A673 (cell line): ENCODE results near the gene OR51A2. TPM values are rescaled to one million over a fixed set of nuclear protein-coding genes. Genes with fewer than 3 reads are reported as not detected.

ENCODE experiments used
- BruUV-seq: library from RNA; stranded (reverse); fragments of 400-500 nt; replicated peaks from 2 replicates; lab custom pipeline; 2021; lab: Mats Ljungman, UMichigan
- CTCF ChIA-PET: fragments of 300-600 bp; sonication (Branson Sonifier 250); formaldehyde crosslinking; loops from one replicate; lab custom pipeline; 2022; ENCODE audit warnings: antibody characterized with exemption; lab: Charles Lee
- POLR2A ChIA-PET: fragments of 300-600 bp; sonication (Branson Sonifier 250); formaldehyde crosslinking; loops from one replicate; lab custom pipeline; 2022; ENCODE audit warnings: antibody characterized with exemption; ENCODE audit not compliant: low non-redundant PET; lab: Charles Lee
- DNase-seq: peaks from one replicate; pipeline ENCODE4 v3.0.0-alpha.2; 2015; ENCODE audit warnings: low spot score
- H3K27ac ChIP-seq: fragments of 200-600 bp; sonication (generic); 2 replicates; pipeline ENCODE4 v1.5.1; 2016; ENCODE audit warnings: mixed run types, low read depth, mild to moderate bottlenecking, mixed read lengths, antibody characterized with exemption, low read length; ENCODE audit not compliant: poor library complexity, severe bottlenecking
- H3K27me3 ChIP-seq: fragments of 200-600 bp; sonication (generic); replicated peaks from 2 replicates; pipeline ENCODE4 v1.6.1; 2017; ENCODE audit warnings: mixed run types, low read depth, mild to moderate bottlenecking, mixed read lengths, antibody characterized with exemption, low read length; ENCODE audit not compliant: insufficient read depth, poor library complexity
- H3K36me3 ChIP-seq: fragments of 200-600 bp; sonication (generic); 2 replicates; pipeline ENCODE4 v1.6.1; 2016; ENCODE audit warnings: mixed run types, mild to moderate bottlenecking, mixed read lengths, antibody characterized with exemption, low read length; ENCODE audit not compliant: insufficient read depth, poor library complexity, severe bottlenecking
- H3K4me1 ChIP-seq: fragments of 200-600 bp; sonication (generic); 2 replicates; pipeline ENCODE4 v1.6.1; 2017; ENCODE audit warnings: mixed run types, mild to moderate bottlenecking, mixed read lengths, antibody characterized with exemption, low read length; ENCODE audit not compliant: insufficient read depth, poor library complexity, severe bottlenecking
- H3K4me3 ChIP-seq: fragments of 200-600 bp; sonication (generic); 2 replicates; pipeline ENCODE4 v1.5.1; 2016; ENCODE audit warnings: low read depth, mixed run types, mild to moderate bottlenecking, mixed read lengths, low read length; ENCODE audit not compliant: poor library complexity, severe bottlenecking
- H3K9me3 ChIP-seq: fragments of 200-600 bp; sonication (generic); 2 replicates; pipeline ENCODE4 v1.6.1; 2016; ENCODE audit warnings: mixed run types, low read depth, mild to moderate bottlenecking, mixed read lengths, antibody characterized with exemption, low read length; ENCODE audit not compliant: poor library complexity, severe bottlenecking
- EZH2 ChIP-seq: fragments of 200-600 bp; sonication (generic); IDR thresholded peaks from 2 replicates; pipeline ENCODE4 v1.6.1; 2017; ENCODE audit warnings: borderline replicate concordance, low read depth, mild to moderate bottlenecking, mixed read lengths, antibody characterized with exemption, low read length; ENCODE audit not compliant: poor library complexity, severe bottlenecking
- intact Hi-C: fragments of 100-400 bp; cut with micrococcal nuclease; formaldehyde crosslinking; loops from one replicate; pipeline ENCODE4 v1.10.0; 2022; ENCODE audit not compliant: unreplicated experiment
- total RNA-seq: library from RNA; stranded (reverse); gene quantifications from 2 replicates; pipeline ENCODE4 v1.2.3, GENCODE V29; 2021
- TF ChIP-seq, protein P1 (sequence below): fragments of 300-800, 200-600 bp; sonication (generic); conservative IDR thresholded peaks from 2 replicates; pipeline ENCODE4 v1.5.1; 2017; ENCODE audit warnings: low read depth, mild to moderate bottlenecking, antibody characterized with exemption, low read length, moderate library complexity, mixed read lengths

The OR51A2 gene
- total RNA-seq, 1 experiment from 2014 or later = not detected

DNA sequence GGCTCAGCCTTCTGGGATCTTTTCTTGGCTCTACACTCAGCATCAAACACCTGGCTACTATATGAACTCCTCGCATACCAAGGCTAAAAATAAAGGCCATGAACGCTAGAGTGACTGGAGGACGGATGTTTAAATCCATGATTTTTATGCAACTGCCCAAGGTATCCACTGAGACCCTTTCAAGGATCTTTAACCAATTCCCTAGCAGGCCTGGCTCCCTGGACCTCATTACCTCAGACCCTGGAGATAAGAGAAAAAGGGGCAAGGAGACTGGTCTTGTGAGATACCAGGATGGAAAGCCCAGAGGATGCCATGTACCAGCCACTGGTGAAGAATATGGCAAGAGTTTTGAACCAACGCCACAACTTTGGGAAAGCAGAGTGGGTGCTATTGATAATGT, 36.3 kb downstream of the OR51A2 start, which contains the start of gene OR51G2:
Gene OR51G2 (minus strand): TSS at position 101 of the 400 bp plus-strand sequence. CDS start 3,687 bp downstream, outside the sequence.
- no peaks in the 10 kb centered on the region for H3K27me3 ChIP-seq
- BruUV-seq = no TSS peak
- ChIA-PET CTCF (no interaction called here), POLR2A (no interaction called here)
- TF ChIP-seq, protein P1, sequence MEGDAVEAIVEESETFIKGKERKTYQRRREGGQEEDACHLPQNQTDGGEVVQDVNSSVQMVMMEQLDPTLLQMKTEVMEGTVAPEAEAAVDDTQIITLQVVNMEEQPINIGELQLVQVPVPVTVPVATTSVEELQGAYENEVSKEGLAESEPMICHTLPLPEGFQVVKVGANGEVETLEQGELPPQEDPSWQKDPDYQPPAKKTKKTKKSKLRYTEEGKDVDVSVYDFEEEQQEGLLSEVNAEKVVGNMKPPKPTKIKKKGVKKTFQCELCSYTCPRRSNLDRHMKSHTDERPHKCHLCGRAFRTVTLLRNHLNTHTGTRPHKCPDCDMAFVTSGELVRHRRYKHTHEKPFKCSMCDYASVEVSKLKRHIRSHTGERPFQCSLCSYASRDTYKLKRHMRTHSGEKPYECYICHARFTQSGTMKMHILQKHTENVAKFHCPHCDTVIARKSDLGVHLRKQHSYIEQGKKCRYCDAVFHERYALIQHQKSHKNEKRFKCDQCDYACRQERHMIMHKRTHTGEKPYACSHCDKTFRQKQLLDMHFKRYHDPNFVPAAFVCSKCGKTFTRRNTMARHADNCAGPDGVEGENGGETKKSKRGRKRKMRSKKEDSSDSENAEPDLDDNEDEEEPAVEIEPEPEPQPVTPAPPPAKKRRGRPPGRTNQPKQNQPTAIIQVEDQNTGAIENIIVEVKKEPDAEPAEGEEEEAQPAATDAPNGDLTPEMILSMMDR = no peak
- TF ChIP-seq EZH2 = no peak
- DNase-seq = no peak
- no peaks in the 10 kb centered on the region for H3K9me3 ChIP-seq
- H3K36me3 ChIP-seq = no peaks in the 10 kb centered on the region
- H3K4me1 ChIP-seq = no peaks in the 10 kb centered on the region
- intact Hi-C loops = no loop called here
- no peak within 1 kb of the TSS for H3K4me3 ChIP-seq
- no peak within 1 kb of the TSS for H3K27ac ChIP-seq

GRCh38 chr11:4916581-4916980, 38.9 kb downstream of the OR51A2 start:
- intact Hi-C loops = no loop called here
- H3K9me3 ChIP-seq = no peaks in the 10 kb centered on the region
- H3K36me3 ChIP-seq = no peaks in the 10 kb centered on the region
- H3K4me1 ChIP-seq = no peaks in the 10 kb centered on the region
- no peak for TF ChIP-seq EZH2
- TF ChIP-seq, protein P1 = no peak
- POLR2A ChIA-PET = no interaction called here
- H3K27me3 ChIP-seq = no peaks in the 10 kb centered on the region
- CTCF ChIA-PET = no interaction called here
- no peak overlapping the region for H3K27ac ChIP-seq
- BruUV-seq = no TSS peak
- no peak for DNase-seq
- no peak overlapping the region for H3K4me3 ChIP-seq

Other genes starting within 250 kb of the OR51A2 start
- not detected in 2 replicates for gene OR51F1, start 185.8 kb downstream of the OR51A2 start, total RNA-seq
- not detected in 2 replicates for gene OR52R1, start 151.3 kb downstream of the OR51A2 start, total RNA-seq
- not detected in 2 replicates for gene OR51F2, start 134.4 kb downstream of the OR51A2 start, total RNA-seq
- not detected in 2 replicates for gene OR51S1, start 106.5 kb downstream of the OR51A2 start, total RNA-seq
- gene OR51T1, start 73.8 kb downstream of the OR51A2 start, total RNA-seq = not detected in 2 replicates
- not detected in 2 replicates for gene OR51A7, start 51.9 kb downstream of the OR51A2 start, total RNA-seq
- gene OR51G2, start 36.4 kb downstream of the OR51A2 start, total RNA-seq = not detected in 2 replicates
- gene OR51G1, start 31.4 kb downstream of the OR51A2 start, total RNA-seq = not detected in 2 replicates
- not detected in 2 replicates for gene OR51A4, start 8.1 kb downstream of the OR51A2 start, total RNA-seq
- not detected in 2 replicates for gene OR51L1, start 39.1 kb upstream of the OR51A2 start, total RNA-seq
- gene OR52J3, start 90.8 kb upstream of the OR51A2 start, total RNA-seq = not detected in 2 replicates
- not detected in 2 replicates for gene OR52E2, start 103.9 kb upstream of the OR51A2 start, total RNA-seq
- not detected in 2 replicates for gene OR52E1, start 113.9 kb upstream of the OR51A2 start, total RNA-seq
- gene OR52A5, start 182.6 kb upstream of the OR51A2 start, total RNA-seq = not detected in 2 replicates
- not detected in 2 replicates for gene OR52A1, start 199.0 kb upstream of the OR51A2 start, total RNA-seq
- gene OR51V1, start 245.0 kb upstream of the OR51A2 start, total RNA-seq = not detected in 2 replicates